ENCODE results near the gene SUCO.

Gene SUCO

GRCh38 chr1:172517081-172517480, 15.9 kb upstream of the SUCO start:
- no peak for DNase-seq (ENCODE audit: low read depth, low spot score)

GRCh38 chr1:172517545-172517944, 15.4 kb upstream of the SUCO start:
- DNase-seq (ENCODE audit: low read depth, low spot score): no peak

- DNase-seq (ENCODE audit: low read depth, low spot score): no peak
Measured at GRCh38 chr1:172529304-172529703, 3.6 kb upstream of the SUCO start.

DNA sequence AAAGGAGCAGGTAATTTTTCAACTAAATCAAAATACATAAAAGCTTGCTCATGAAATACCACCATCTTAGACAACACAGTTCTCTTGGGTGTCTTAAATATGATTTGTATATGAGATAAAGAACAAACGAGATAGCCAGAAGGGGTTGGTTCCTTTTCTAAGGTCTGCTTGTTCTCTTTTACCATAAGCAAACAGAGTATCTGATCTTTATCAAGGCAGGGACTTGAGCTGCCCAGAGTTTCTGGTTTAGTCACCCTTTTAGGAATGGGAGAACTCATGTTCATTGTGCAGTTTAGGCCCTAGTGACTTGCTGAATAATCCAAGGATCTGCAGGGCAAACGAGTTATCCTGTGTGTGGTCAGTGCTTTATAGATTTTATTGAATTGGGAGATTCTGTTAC, 3.0 kb upstream of the SUCO start:
- no peak for DNase-seq (ENCODE audit: low read depth, low spot score)

GRCh38 chr1:172531412-172532182, 1.4 kb upstream of the SUCO start:
- DNase-seq (ENCODE audit: low read depth, low spot score): no peak

- peak; percentile 97 for DNase-seq (ENCODE audit: low read depth, low spot score)
Measured at GRCh38 chr1:172532183-172532699, 709 bp upstream of the SUCO start.

GRCh38 chr1:172533513-172534151, 682 bp downstream of the SUCO start:
- DNase-seq (ENCODE audit: low read depth, low spot score): no peak

- no peak for DNase-seq (ENCODE audit: low read depth, low spot score)
Measured at GRCh38 chr1:172536256-172536655, 3.3 kb downstream of the SUCO start.

- no peak for DNase-seq (ENCODE audit: low read depth, low spot score)
Measured at GRCh38 chr1:172537366-172537765, 4.4 kb downstream of the SUCO start.

DNA sequence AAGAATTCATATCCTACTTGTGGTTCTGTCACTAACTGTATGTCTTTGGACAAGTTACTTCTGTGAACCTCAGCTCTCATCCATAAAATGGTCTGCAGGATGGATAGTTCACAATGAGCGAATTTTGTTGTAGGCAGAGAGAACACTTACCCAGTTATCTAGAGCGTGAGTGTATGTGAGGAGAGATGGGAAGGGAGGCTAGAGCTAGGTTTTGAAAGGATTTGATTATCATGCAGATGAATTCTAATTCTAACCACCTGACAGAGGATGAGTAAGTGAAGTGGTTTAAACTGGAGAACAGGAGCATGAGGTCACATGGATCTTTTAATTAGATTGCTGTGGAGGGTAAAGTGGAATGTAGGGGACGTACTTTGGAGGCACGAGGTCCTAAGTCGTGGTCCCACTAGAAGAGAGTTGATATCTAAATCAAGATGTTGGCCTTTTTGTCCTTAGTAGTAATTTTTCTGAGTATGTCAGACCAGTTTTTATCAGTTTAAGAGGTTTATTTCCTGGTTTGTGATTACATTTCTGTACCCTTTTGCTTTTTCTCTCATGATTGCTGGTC, 5.0 kb downstream of the SUCO start:
- DNase-seq (ENCODE audit: low read depth, low spot score): no peak

- DNase-seq (ENCODE audit: low read depth, low spot score): no peak
Measured at GRCh38 chr1:172540635-172541034, 7.7 kb downstream of the SUCO start.

- DNase-seq (ENCODE audit: low read depth, low spot score): no peak
Measured at GRCh38 chr1:172544481-172545104, 11.6 kb downstream of the SUCO start.

GRCh38 chr1:172545396-172546004, 12.6 kb downstream of the SUCO start:
- DNase-seq (ENCODE audit: low read depth, low spot score): no peak

DNA sequence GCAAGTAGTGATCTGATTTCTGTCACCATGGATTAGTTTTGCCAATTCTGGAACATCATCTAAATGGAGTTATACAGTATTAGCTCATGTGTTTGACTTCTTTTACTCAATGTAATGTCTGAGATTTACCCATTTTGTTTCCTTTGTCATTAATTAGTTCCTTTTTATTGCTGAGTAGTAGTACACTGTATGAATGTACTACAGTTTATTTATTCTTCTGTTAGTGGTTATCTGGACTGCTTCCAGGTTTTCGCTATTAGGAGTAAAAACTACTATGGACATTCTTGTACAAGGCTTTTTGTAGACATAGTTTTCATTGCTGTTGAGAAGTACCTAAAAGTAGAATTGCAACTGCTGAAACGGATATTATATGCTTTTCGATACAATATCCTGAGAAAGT, 14.1 kb downstream of the SUCO start:
- no peak for DNase-seq (ENCODE audit: low read depth, low spot score)

DNA sequence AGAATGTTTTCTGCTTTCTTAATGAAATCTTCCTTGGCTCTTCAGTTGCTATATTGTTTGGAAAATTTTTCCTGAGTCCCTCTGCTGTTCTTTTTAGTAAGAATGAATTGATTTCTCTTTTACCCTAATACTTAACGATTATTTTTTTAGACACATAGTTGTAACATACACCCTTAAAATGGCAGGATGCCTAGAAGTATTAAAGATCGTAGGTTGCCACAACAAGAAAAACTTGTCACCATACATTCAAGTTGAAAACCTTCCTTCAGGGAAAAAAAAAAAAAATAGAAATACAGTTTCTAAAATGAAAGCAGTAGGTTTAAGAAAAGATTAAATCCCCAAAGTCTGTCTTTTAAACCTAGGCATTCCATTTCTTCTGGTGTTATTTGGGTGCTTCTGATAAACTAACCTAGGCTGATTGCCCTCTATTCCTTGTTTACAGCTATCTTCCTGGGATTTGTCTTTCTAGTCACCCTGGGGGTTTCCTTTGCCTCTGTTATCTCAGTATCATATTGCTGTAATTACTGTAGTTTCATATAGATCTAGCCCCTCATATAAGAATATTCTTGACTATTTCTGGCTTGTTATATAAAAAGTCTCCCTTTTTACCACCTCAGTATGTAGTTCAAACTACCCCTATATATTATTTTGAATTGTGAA, 16.8 kb downstream of the SUCO start:
- DNase-seq (ENCODE audit: low read depth, low spot score): no peak

GRCh38 chr1:172551279-172551678, 18.3 kb downstream of the SUCO start:
- DNase-seq (ENCODE audit: low read depth, low spot score): no peak

DNA sequence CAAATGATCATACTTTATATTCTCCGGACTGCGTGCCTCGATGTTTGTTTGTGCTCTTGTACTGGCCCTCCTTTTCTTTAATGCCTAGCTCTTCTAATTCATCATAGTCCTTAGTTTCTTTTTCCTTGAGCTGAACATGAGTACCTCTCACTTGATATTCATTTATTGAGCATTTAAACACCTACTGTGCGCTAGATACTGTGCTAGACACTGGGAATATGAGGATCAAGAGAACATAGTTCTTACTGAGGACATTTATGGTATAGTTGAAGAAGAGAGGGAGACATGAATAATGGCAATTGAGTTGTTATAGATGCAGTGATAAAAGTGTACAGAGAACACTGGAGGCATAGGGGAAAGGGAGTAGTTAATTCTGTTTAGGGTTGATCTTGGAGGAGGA, 22.0 kb downstream of the SUCO start:
- no peak for DNase-seq (ENCODE audit: low read depth, low spot score)

GRCh38 chr1:172556461-172556860, 23.5 kb downstream of the SUCO start:
- no peak for DNase-seq (ENCODE audit: low read depth, low spot score)

GRCh38 chr1:172557270-172557669, 24.3 kb downstream of the SUCO start:
- no peak for DNase-seq (ENCODE audit: low read depth, low spot score)

GRCh38 chr1:172559572-172560210, 26.7 kb downstream of the SUCO start:
- no peak for DNase-seq (ENCODE audit: low read depth, low spot score)

- DNase-seq (ENCODE audit: low read depth, low spot score): no peak
Measured at GRCh38 chr1:172561252-172561651, 28.3 kb downstream of the SUCO start.

All from smooth muscle cell of the brain vasculature (primary cell).